SK-N-SH (cell line): Measurements from ENCODE around the gene CHPF. TPM values are rescaled to one million over a fixed set of nuclear protein-coding genes. Genes with fewer than 3 reads are reported as not detected.

ENCODE experiments used
- CTCF ChIA-PET: fragments of 300-600, 350-600 bp; formaldehyde crosslinking; extraction: SDS; loops from one replicate; lab custom pipeline; 2021; lab: Yijun Ruan, JAX
- POLR2A ChIA-PET: fragments of 350-600 bp; sonication (Branson Sonifier 250); formaldehyde crosslinking; extraction: SDS; loops from one replicate; lab custom pipeline; 2020; ENCODE audit warnings: antibody characterized with exemption, inconsistent platforms; lab: Yijun Ruan, JAX
- DNase-seq: peaks from one replicate; pipeline ENCODE4 v3.0.0; 2012
- H2AFZ ChIP-seq: fragments of 200-600 bp; sonication (generic); 2 replicates; pipeline ENCODE4 v1.8.1; 2016; ENCODE audit warnings: antibody characterized with exemption, mild to moderate bottlenecking, low read depth
- H3F3A ChIP-seq: fragments of 200-600 bp; sonication (generic); replicated peaks from 2 replicates; pipeline ENCODE3; 2016; ENCODE audit warnings: antibody characterized with exemption, mild to moderate bottlenecking; ENCODE audit not compliant: insufficient read depth
- H3K27ac ChIP-seq, 2 experiments: fragments of 200-500 bp in 1 of 2; fragments of 200-600 bp in 1 of 2; sonication (Bioruptor generic) in 1 of 2; sonication (generic), shearing (Covaris generic) in 1 of 2; 2 replicates each; pipeline versions ENCODE4 v1.5.1 to v1.6.1; 2014 to 2016; ENCODE audit warnings: low read depth in 2 of 2, inconsistent platforms in 1 of 2, low read length in 1 of 2, mild to moderate bottlenecking in 1 of 2, mixed read lengths in 1 of 2
- H3K27me3 ChIP-seq: fragments of 200-600 bp; sonication (generic), shearing (Covaris generic); 2 replicates; pipeline ENCODE4 v1.6.1; 2016; ENCODE audit warnings: mixed run types; ENCODE audit not compliant: insufficient read depth
- H3K36me3 ChIP-seq, 2 experiments: fragments of 200-500 bp in 1 of 2; fragments of 200-600 bp in 1 of 2; sonication (Bioruptor generic) in 1 of 2; sonication (generic) in 1 of 2; replicated peaks in 1 of 2; 2 replicates each; pipeline versions ENCODE3 to v1.5.1; 2014 to 2016; ENCODE audit warnings: low read length in 1 of 2, mild to moderate bottlenecking in 1 of 2; ENCODE audit not compliant: insufficient read depth in 2 of 2, control insufficient read depth in 1 of 2
- H3K4me1 ChIP-seq, 2 experiments: fragments of 200-500 bp in 1 of 2; fragments of 200-600 bp in 1 of 2; sonication (Bioruptor generic) in 1 of 2; sonication (generic), shearing (Covaris generic) in 1 of 2; 2 replicates each; pipeline versions ENCODE4 v1.5.1 to v1.6.1; 2014 to 2016; ENCODE audit warnings: low read depth in 1 of 2, low read length in 1 of 2, mixed run types in 1 of 2; ENCODE audit not compliant: insufficient read depth in 2 of 2, control insufficient read depth in 1 of 2
- H3K4me2 ChIP-seq: fragments of 200-600 bp; sonication (generic), shearing (Covaris generic); 2 replicates; pipeline ENCODE4 v1.6.1; 2017; ENCODE audit warnings: mixed run types
- H3K4me3 ChIP-seq, 2 experiments: fragments of 200-500 bp in 1 of 2; fragments of 200-600 bp in 1 of 2; sonication (Bioruptor generic) in 1 of 2; sonication (generic), shearing (Covaris generic) in 1 of 2; 2 replicates each; pipeline versions ENCODE4 v1.5.1 to v1.8.1; 2014 to 2016; ENCODE audit warnings: low read depth in 2 of 2, inconsistent platforms in 1 of 2, low read length in 1 of 2, mild to moderate bottlenecking in 1 of 2, mixed read lengths in 1 of 2, moderate library complexity in 1 of 2
- H3K79me2 ChIP-seq: fragments of 200-600 bp; sonication (generic); 2 replicates; pipeline ENCODE4 v1.8.1; 2017; ENCODE audit warnings: mild to moderate bottlenecking; ENCODE audit not compliant: insufficient read depth
- H3K9ac ChIP-seq: fragments of 200-600 bp; sonication (generic); 2 replicates; pipeline ENCODE4 v1.6.1; 2017; ENCODE audit warnings: mixed run types
- H3K9me2 ChIP-seq: fragments of 200-600 bp; sonication (generic); 2 replicates; pipeline ENCODE4 v1.6.1; 2017; ENCODE audit warnings: mixed run types
- H3K9me3 ChIP-seq: fragments of 200-600 bp; sonication (generic); 2 replicates; pipeline ENCODE4 v1.6.1; 2017; ENCODE audit warnings: mixed run types, mild to moderate bottlenecking, moderate library complexity
- H4K20me1 ChIP-seq: fragments of 200-600 bp; sonication (generic); 2 replicates; pipeline ENCODE4 v1.6.1; 2017; ENCODE audit warnings: mild to moderate bottlenecking, mixed run types; ENCODE audit not compliant: insufficient read depth
- ELF1 ChIP-seq: IDR thresholded peaks from 2 replicates; pipeline ENCODE4 v1.4.0; 2012
- EP300 ChIP-seq, 2 experiments: IDR thresholded peaks; 2 replicates each; pipeline versions ENCODE4 v1.4.0 to v1.6.1; 2012; ENCODE audit warnings: borderline replicate concordance in 1 of 2, low read depth in 1 of 2, low read length in 1 of 2
- EZH2phosphoT487 ChIP-seq: fragments of 200-600 bp; sonication (generic); IDR thresholded peaks from 2 replicates; pipeline ENCODE4 v1.6.1; 2017; ENCODE audit warnings: low read depth, mixed run types, mild to moderate bottlenecking, antibody characterized with exemption, moderate library complexity, borderline replicate concordance
- FOXJ3 ChIP-seq: sonication (generic); formaldehyde crosslinking; IDR thresholded peaks from 2 replicates; pipeline ENCODE4 v1.5.1; 2020; ENCODE audit warnings: mild to moderate bottlenecking, missing genetic modification reagents
- GABPA ChIP-seq: IDR thresholded peaks from 2 replicates; pipeline ENCODE4 v1.4.0; 2012; ENCODE audit warnings: low read depth, mild to moderate bottlenecking
- MEF2A ChIP-seq: IDR thresholded peaks from 2 replicates; pipeline ENCODE4 v1.4.0; 2012; ENCODE audit warnings: low read depth, borderline replicate concordance
- MXI1 ChIP-seq: IDR thresholded peaks from 2 replicates; pipeline ENCODE4 v1.6.1; 2012; ENCODE audit warnings: mild to moderate bottlenecking, low read depth, low read length, improper control_type of control experiment
- NRF1 ChIP-seq: IDR thresholded peaks from 2 replicates; pipeline ENCODE4 v1.6.1; 2012; ENCODE audit warnings: low read depth, mild to moderate bottlenecking, low read length
- POLR2AphosphoS5 ChIP-seq: IDR thresholded peaks from 2 replicates; pipeline ENCODE4 v1.6.1; 2012; ENCODE audit warnings: low read depth, low read length
- RAD21 ChIP-seq: IDR thresholded peaks from 2 replicates; pipeline ENCODE4 v1.6.1; 2012; ENCODE audit warnings: mild to moderate bottlenecking, low read length
- RCOR1 ChIP-seq: fragments of 150-350 bp; IDR thresholded peaks from 2 replicates; pipeline ENCODE4 v1.6.1; 2017; ENCODE audit warnings: antibody characterized with exemption, low read length
- SMC3 ChIP-seq: IDR thresholded peaks from 2 replicates; pipeline ENCODE4 v1.6.1; 2012; ENCODE audit warnings: low read depth, low read length, improper control_type of control experiment
- TAF1 ChIP-seq: IDR thresholded peaks from 2 replicates; pipeline ENCODE4 v1.6.1; 2012; ENCODE audit warnings: low read depth, mild to moderate bottlenecking, low read length, moderate library complexity, borderline replicate concordance
- YY1 ChIP-seq: IDR thresholded peaks from 2 replicates; pipeline ENCODE4 v1.4.0; 2012; ENCODE audit warnings: low read depth, mild to moderate bottlenecking
- WGBS: methylation state at CpG from one replicate; pipeline ENCODE4 v1.1.6; 2017; ENCODE audit warnings: low lambda C conversion rate; 5-methylcytosine and 5-hydroxymethylcytosine counted together
- polyA plus RNA-seq, 3 experiments: library from polyadenylated mRNA; depleted of rRNA; stranded (reverse); fragments of >200 nt; gene quantifications; 2 replicates each; pipeline ENCODE4 v1.2.3, GENCODE V29; 2012
- TF ChIP-seq, protein P1 (sequence below): IDR thresholded peaks from 2 replicates; pipeline ENCODE4 v1.6.1; 2012; ENCODE audit warnings: mild to moderate bottlenecking, low read depth, low read length, moderate library complexity
- TF ChIP-seq, protein P2 (sequence below): IDR thresholded peaks from 2 replicates; pipeline ENCODE4 v1.4.0; 2012; ENCODE audit warnings: low read depth, borderline replicate concordance
- TF ChIP-seq, protein P3 (sequence below): fragments of 200-600 bp; sonication (generic); IDR thresholded peaks from 2 replicates; pipeline ENCODE4 v1.6.1; 2017; ENCODE audit warnings: antibody characterized with exemption, mild to moderate bottlenecking, moderate library complexity

The CHPF gene
- polyA plus RNA-seq, 1 of the 3 experiments (the other 2 are of a cell fraction), result 141 TPM

DNA sequence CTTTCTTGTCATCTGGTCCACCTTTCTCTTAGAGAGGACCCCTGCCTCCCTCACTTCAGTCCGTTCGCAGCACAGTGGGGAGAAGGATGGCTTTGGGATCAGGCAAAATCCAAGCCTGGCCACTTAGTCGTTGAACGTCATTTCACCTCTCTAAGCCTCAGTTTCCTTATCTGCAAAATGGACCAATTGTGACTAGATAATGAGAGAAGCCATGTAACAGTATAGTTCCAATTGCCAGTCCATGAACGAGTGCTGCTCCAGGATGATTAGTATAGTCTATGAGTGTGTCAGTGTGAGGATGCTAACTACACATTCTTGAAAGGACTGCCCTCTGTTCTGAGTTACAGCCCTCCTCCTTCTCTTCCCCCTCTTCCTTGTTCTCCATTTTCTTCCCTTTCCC is 29.6 kb upstream of the CHPF start:
- TF ChIP-seq RCOR1 (no peak), ELF1 (no peak), TAF1 (no peak), MEF2A (no peak), MXI1 (no peak), EP300 (IDR thresholded peaks at IDR 0.05; ENCODE audit: borderline replicate concordance in 1 of 2, low read depth in 1 of 2, low read length in 1 of 2) (no peak), EZH2phosphoT487 (no peak), SMC3 (no peak), POLR2AphosphoS5 (no peak), YY1 (no peak), GABPA (no peak), RAD21 (no peak), NRF1 (no peak), FOXJ3 (no peak)
- TF ChIP-seq, protein P1, sequence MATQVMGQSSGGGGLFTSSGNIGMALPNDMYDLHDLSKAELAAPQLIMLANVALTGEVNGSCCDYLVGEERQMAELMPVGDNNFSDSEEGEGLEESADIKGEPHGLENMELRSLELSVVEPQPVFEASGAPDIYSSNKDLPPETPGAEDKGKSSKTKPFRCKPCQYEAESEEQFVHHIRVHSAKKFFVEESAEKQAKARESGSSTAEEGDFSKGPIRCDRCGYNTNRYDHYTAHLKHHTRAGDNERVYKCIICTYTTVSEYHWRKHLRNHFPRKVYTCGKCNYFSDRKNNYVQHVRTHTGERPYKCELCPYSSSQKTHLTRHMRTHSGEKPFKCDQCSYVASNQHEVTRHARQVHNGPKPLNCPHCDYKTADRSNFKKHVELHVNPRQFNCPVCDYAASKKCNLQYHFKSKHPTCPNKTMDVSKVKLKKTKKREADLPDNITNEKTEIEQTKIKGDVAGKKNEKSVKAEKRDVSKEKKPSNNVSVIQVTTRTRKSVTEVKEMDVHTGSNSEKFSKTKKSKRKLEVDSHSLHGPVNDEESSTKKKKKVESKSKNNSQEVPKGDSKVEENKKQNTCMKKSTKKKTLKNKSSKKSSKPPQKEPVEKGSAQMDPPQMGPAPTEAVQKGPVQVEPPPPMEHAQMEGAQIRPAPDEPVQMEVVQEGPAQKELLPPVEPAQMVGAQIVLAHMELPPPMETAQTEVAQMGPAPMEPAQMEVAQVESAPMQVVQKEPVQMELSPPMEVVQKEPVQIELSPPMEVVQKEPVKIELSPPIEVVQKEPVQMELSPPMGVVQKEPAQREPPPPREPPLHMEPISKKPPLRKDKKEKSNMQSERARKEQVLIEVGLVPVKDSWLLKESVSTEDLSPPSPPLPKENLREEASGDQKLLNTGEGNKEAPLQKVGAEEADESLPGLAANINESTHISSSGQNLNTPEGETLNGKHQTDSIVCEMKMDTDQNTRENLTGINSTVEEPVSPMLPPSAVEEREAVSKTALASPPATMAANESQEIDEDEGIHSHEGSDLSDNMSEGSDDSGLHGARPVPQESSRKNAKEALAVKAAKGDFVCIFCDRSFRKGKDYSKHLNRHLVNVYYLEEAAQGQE, result no peak
- TF ChIP-seq, protein P2, sequence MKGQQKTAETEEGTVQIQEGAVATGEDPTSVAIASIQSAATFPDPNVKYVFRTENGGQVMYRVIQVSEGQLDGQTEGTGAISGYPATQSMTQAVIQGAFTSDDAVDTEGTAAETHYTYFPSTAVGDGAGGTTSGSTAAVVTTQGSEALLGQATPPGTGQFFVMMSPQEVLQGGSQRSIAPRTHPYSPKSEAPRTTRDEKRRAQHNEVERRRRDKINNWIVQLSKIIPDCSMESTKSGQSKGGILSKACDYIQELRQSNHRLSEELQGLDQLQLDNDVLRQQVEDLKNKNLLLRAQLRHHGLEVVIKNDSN, result no peak
- TF ChIP-seq, protein P3, sequence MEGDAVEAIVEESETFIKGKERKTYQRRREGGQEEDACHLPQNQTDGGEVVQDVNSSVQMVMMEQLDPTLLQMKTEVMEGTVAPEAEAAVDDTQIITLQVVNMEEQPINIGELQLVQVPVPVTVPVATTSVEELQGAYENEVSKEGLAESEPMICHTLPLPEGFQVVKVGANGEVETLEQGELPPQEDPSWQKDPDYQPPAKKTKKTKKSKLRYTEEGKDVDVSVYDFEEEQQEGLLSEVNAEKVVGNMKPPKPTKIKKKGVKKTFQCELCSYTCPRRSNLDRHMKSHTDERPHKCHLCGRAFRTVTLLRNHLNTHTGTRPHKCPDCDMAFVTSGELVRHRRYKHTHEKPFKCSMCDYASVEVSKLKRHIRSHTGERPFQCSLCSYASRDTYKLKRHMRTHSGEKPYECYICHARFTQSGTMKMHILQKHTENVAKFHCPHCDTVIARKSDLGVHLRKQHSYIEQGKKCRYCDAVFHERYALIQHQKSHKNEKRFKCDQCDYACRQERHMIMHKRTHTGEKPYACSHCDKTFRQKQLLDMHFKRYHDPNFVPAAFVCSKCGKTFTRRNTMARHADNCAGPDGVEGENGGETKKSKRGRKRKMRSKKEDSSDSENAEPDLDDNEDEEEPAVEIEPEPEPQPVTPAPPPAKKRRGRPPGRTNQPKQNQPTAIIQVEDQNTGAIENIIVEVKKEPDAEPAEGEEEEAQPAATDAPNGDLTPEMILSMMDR, result no peak
- TF ChIP-seq, all 33 proteins: peak for 0
- H3K4me1 ChIP-seq, result peaks cover 3 to 21% of the 10 kb centered on the region in 2 experiments; a peak in 1 of 4 replicates
- POLR2A ChIA-PET, result interaction anchor here (3.8 kb wide), 1 partner anchor 24 kb away, joined by 56 read pairs; the partner anchor contains the start of gene STK11IP

More for the DNA sequence above, 29.6 kb upstream of the CHPF start:
- Histone ChIP-seq H3F3A (peaks cover 6% of the 10 kb centered on the region), H3K79me2 (peaks cover 4% of the 10 kb centered on the region; the same call in 1 of the 2 replicates), H3K4me2 (no peak overlapping the region), H3K36me3 (peaks cover 6 to 11% of the 10 kb centered on the region in 2 experiments), H3K9me3 (no peaks in the 10 kb centered on the region), H3K9ac (no peak overlapping the region), H3K9me2 (no peaks in the 10 kb centered on the region), H2AFZ (no peak overlapping the region), H3K4me3 (no peak overlapping the region), H3K27me3 (no peaks in the 10 kb centered on the region; the same call in 1 of the 2 replicates), H4K20me1 (no peaks in the 10 kb centered on the region), H3K27ac (no peak overlapping the region)
- no peak for DNase-seq
- 92% methylated on average over 5 of the region's 5 CpGs for WGBS
- CTCF ChIA-PET, result interaction anchor here (2.9 to 5.5 kb wide), 2 partner anchors 13 to 24 kb away, joined by 13 to 48 read pairs; partner anchors contain the start of gene STK11IP
